K562 (cell line): Measurements from ENCODE around the gene MBL2. TPM values are rescaled to one million over a fixed set of nuclear protein-coding genes. Genes with fewer than 3 reads are reported as not detected.

Source experiments
- ATAC-seq: fragments of 200-7000 bp; cut with Tn5 transposase; 3 replicates; pipeline ENCODE4 v1.9.1; 2020; ENCODE audit warnings: moderate library complexity
- BruUV-seq: library from RNA; stranded (reverse); fragments of 400-500 nt; replicated peaks from 2 replicates; lab custom pipeline; 2021; lab: Mats Ljungman, UMichigan
- CTCF ChIA-PET: fragments of 300-600 bp; formaldehyde crosslinking; extraction: SDS; loops from one replicate; lab custom pipeline; 2021; ENCODE audit warnings: low intra/inter-chr PET ratio; lab: Yijun Ruan, JAX
- POLR2A ChIA-PET: fragments of 300-600, 350-650 bp; sonication (Branson Sonifier 250); formaldehyde crosslinking; extraction: SDS; loops from one replicate; lab custom pipeline; 2021; ENCODE audit warnings: antibody characterized with exemption, inconsistent platforms; lab: Yijun Ruan, JAX
- DNase-seq, 4 experiments: peaks; one replicate each; pipeline versions ENCODE4 v3.0.0 to v3.0.0-alpha.2; 2011 to 2018; ENCODE audit warnings: low spot score in 3 of 4, mixed read lengths in 3 of 4; ENCODE audit errors: extremely low read depth in 1 of 4
- FAIRE-seq: peaks from 2 replicates; lab custom pipeline; 2011; peaks lifted over from hg19 to GRCh38; lab: Jason Lieb, UNC
- H2AFZ ChIP-seq: 2 replicates; pipeline ENCODE4 v1.6.0; 2011; ENCODE audit warnings: low read depth, low read length, control low read depth, inconsistent platforms
- H3K27ac ChIP-seq: fragments of 200-600 bp; 3 replicates; pipeline ENCODE4 v1.8.0; 2011; ENCODE audit warnings: low read depth, mild to moderate bottlenecking, control low read depth, inconsistent platforms, low read length, moderate library complexity, mixed read lengths; ENCODE audit errors: extremely low read depth
- H3K27me3 ChIP-seq, 2 experiments: fragments of 300-600 bp in 1 of 2; 2 replicates in 1 of 2; 3 replicates in 1 of 2; pipeline versions ENCODE4 v1.6.0 to v1.8.0; 2011; ENCODE audit warnings: inconsistent platforms in 2 of 2, low read length in 2 of 2, mild to moderate bottlenecking in 1 of 2, mixed read lengths in 1 of 2, moderate library complexity in 1 of 2; ENCODE audit not compliant: control insufficient read depth in 2 of 2, insufficient read depth in 2 of 2
- H3K36me3 ChIP-seq: fragments of 300-600 bp; 3 replicates; pipeline ENCODE4 v1.8.0; 2011; ENCODE audit warnings: mild to moderate bottlenecking, low read length, inconsistent platforms; ENCODE audit not compliant: control insufficient read depth, insufficient read depth
- H3K4me1 ChIP-seq, 2 experiments: fragments of 200-600 bp in 1 of 2; replicated peaks in 1 of 2; 2 replicates in 1 of 2; 3 replicates in 1 of 2; pipeline versions ENCODE4 v1.5.1 to v1.8.0; 2011; ENCODE audit warnings: inconsistent platforms in 2 of 2, low read length in 2 of 2, mild to moderate bottlenecking in 1 of 2, mixed read lengths in 1 of 2, moderate library complexity in 1 of 2; ENCODE audit not compliant: control insufficient read depth in 2 of 2, insufficient read depth in 2 of 2
- H3K4me2 ChIP-seq: 2 replicates; pipeline ENCODE4 v1.6.1; 2011; ENCODE audit warnings: low read length, control low read depth, inconsistent platforms, mixed read lengths; ENCODE audit not compliant: insufficient read depth
- H3K4me3 ChIP-seq: fragments of 200-600 bp; sonication (generic), shearing (Covaris generic); 2 replicates; pipeline ENCODE4 v1.5.1; 2016; ENCODE audit warnings: control low read depth, inconsistent platforms
- H3K79me2 ChIP-seq: fragments of 200-600 bp; 3 replicates; pipeline ENCODE4 v1.8.0; 2011; ENCODE audit warnings: low read length, inconsistent platforms; ENCODE audit not compliant: control insufficient read depth, insufficient read depth
- H3K9ac ChIP-seq, 2 experiments: 2 replicates each; pipeline versions ENCODE4 v1.6.0 to v1.6.1; 2011; ENCODE audit warnings: low read depth in 2 of 2, low read length in 2 of 2, control low read depth in 1 of 2, inconsistent platforms in 1 of 2, mild to moderate bottlenecking in 1 of 2, mixed read lengths in 1 of 2; ENCODE audit not compliant: insufficient read depth in 1 of 2
- H3K9me1 ChIP-seq: one replicate; pipeline ENCODE4 v1.6.0; 2011; ENCODE audit warnings: inconsistent platforms, mild to moderate bottlenecking, low read length, moderate library complexity; ENCODE audit not compliant: control insufficient read depth, insufficient read depth
- H3K9me3 ChIP-seq: replicated peaks from 2 replicates; pipeline ENCODE4 v1.5.1; 2011; ENCODE audit warnings: low read depth, low read length, inconsistent platforms; ENCODE audit not compliant: control insufficient read depth, insufficient read depth
- H4K20me1 ChIP-seq: replicated peaks from 2 replicates; pipeline ENCODE4 v1.6.1; 2011; ENCODE audit warnings: low read length, inconsistent platforms, mixed read lengths; ENCODE audit not compliant: control insufficient read depth, insufficient read depth
- ATF3 ChIP-seq, 2 experiments: fragments of 450-650 bp in 1 of 2; sonication (generic) in 1 of 2; formaldehyde crosslinking in 1 of 2; IDR thresholded peaks in 1 of 2; conservative IDR thresholded peaks in 1 of 2; 2 replicates each; pipeline versions ENCODE4 v1.6.1 to v1.8.1; 2016 to 2023; ENCODE audit warnings: mild to moderate bottlenecking in 2 of 2, moderate library complexity in 2 of 2, inconsistent platforms in 1 of 2, missing genetic modification reagents in 1 of 2
- CGGBP1 ChIP-seq: fragments of 250-450 bp; sonication (Bioruptor Pico); IDR thresholded peaks from 2 replicates; pipeline ENCODE4 v1.9.0; 2021; ENCODE audit warnings: mild to moderate bottlenecking
- E4F1 ChIP-seq: fragments of 250-450 bp; sonication (Bioruptor Pico); IDR thresholded peaks from 2 replicates; pipeline ENCODE4 v1.5.0; 2021; ENCODE audit warnings: mild to moderate bottlenecking, borderline replicate concordance
- NCOA2 ChIP-seq, 2 experiments: fragments of 450-650 bp; IDR thresholded peaks; 2 replicates each; pipeline ENCODE4 v1.6.1; 2018; ENCODE audit warnings: mild to moderate bottlenecking in 2 of 2, moderate library complexity in 1 of 2; ENCODE audit not compliant: partially characterized antibody in 2 of 2
- NR4A1 ChIP-seq, 2 experiments: fragments of 250-450 bp in 1 of 2; fragments of 450-650 bp in 1 of 2; sonication (Bioruptor Pico) in 1 of 2; IDR thresholded peaks; 2 replicates each; pipeline versions ENCODE4 v1.4.0 to v1.6.1; 2016 to 2020; ENCODE audit warnings: mild to moderate bottlenecking in 2 of 2, missing compliant biosample characterization in 1 of 2, missing genetic modification characterization in 1 of 2, moderate library complexity in 1 of 2
- TAF9B ChIP-seq: fragments of 450-650 bp; IDR thresholded peaks from 2 replicates; pipeline ENCODE4 v1.6.1; 2018; ENCODE audit warnings: mild to moderate bottlenecking; ENCODE audit not compliant: partially characterized antibody
- TARDBP ChIP-seq: fragments of 450-650 bp; IDR thresholded peaks from 2 replicates; pipeline ENCODE4 v1.6.1; 2016
- XRCC3 ChIP-seq: fragments of 450-650 bp; IDR thresholded peaks from 2 replicates; pipeline ENCODE4 v1.6.1; 2017; ENCODE audit warnings: mild to moderate bottlenecking, moderate library complexity
- whole genome bisulfite sequencing: fragments of 100-300 bp; shearing (Covaris generic); methylation state at CpG from one replicate; pipeline ENCODE4 v1.1.6; 2016; ENCODE audit warnings: low coverage, mixed read lengths; ENCODE audit not compliant: insufficient coverage; ENCODE audit errors: missing lambda C conversion rate; 5-methylcytosine and 5-hydroxymethylcytosine counted together
- in situ Hi-C: fragments of 300-500 bp; cut with MboI; formaldehyde crosslinking; loops from 4 replicates; pipeline ENCODE4 v1.15.0; 2018; ENCODE audit warnings: inconsistent platforms, mixed read lengths
- intact Hi-C: fragments of 100-400 bp; cut with micrococcal nuclease; formaldehyde crosslinking; loops from 2 replicates; pipeline ENCODE4 v1.14.2; 2022
- polyA plus RNA-seq, 8 experiments: library from polyadenylated mRNA; depleted of rRNA in 4 of 8; stranded (reverse) in 5 of 8; unstranded in 3 of 8; fragments of >200 nt; fragmentation: Nextera tagmentation in 2 of 8; fragmentation: Illumina TruSeq in 1 of 8; extraction: Ambion mirVana in 2 of 8; extraction: Trizol in 1 of 8; gene quantifications; 2 replicates each; pipeline versions ENCODE4 v1.2.1 to v1.2.3, GENCODE V29; 2011 to 2014; ENCODE audit warnings: inconsistent platforms in 1 of 8, missing spikeins in 1 of 8
- total RNA-seq, 7 experiments: library from RNA; depleted of rRNA in 6 of 7; stranded (reverse); fragments of >200 nt in 6 of 7; fragmentation: Illumina TruSeq in 2 of 7; extraction: Trizol in 2 of 7; gene quantifications; 2 replicates each; pipeline versions ENCODE4 v1.2.1 to v1.2.3, GENCODE V29; 2011 to 2021; ENCODE audit warnings: low replicate concordance in 1 of 7

MBL2 gene
- total and polyA plus RNA-seq, 9 of the 15 experiments (the other 6 are each of a cell fraction or from before 2014, with no cell fraction given): not detected

DNA sequence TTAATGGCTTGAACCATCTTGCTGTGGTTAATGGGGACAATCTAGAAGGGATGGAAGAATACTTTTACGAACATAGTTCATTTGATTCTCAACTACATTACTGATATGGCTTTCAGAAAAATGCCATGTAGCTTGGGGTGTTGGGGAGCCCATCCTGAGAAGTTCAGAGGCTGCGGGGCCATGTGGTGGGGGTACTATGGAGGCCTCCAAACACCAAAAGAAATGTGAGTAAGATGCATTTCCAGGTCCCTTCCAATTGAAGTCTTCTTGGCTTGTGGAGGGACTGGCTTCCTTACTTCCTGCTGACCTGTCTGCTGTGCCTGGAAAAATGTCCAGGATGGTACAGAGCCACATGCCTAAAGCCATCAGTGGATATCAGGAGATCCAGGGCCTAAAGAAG lies 1.6 kb upstream of the MBL2 start:
- H3K4me1 ChIP-seq: no peaks in the 10 kb centered on the region
- no peaks in the 10 kb centered on the region for H3K9me1 ChIP-seq
- DNase-seq: no peak
- no peaks in the 10 kb centered on the region for H3K79me2 ChIP-seq
- H3K9me3 ChIP-seq: no peaks in the 10 kb centered on the region
- 0% methylated on average over 2 of the region's 2 CpGs for WGBS
- no peaks in the 10 kb centered on the region for H3K27me3 ChIP-seq
- ATAC-seq: no peak
- no peaks in the 10 kb centered on the region for H3K36me3 ChIP-seq
- intact Hi-C loops: no loop called here
- no TSS peak for BruUV-seq
- no peak overlapping the region for H3K4me2 ChIP-seq
- H3K4me3 ChIP-seq: no peak overlapping the region
- no peak for FAIRE-seq
- POLR2A ChIA-PET: no interaction called here
- no peaks in the 10 kb centered on the region for H4K20me1 ChIP-seq
- no peak overlapping the region for H3K9ac ChIP-seq
- H2AFZ ChIP-seq: no peak overlapping the region
- in situ Hi-C loops: no loop called here
- H3K27ac ChIP-seq: no peak overlapping the region
- CTCF ChIA-PET: no interaction called here
- TF ChIP-seq CGGBP1 (CRISPR knock-in tag): no peak
- TF ChIP-seq NCOA2 (IDR thresholded peaks at IDR 0.05; ENCODE audit: partially characterized antibody in 2 of 2): no peak
- no peak for TF ChIP-seq ATF3 (IDR thresholded peaks at IDR 0.05)
- TF ChIP-seq ATF3 (CRISPR knock-in tag; conservative IDR thresholded peaks at IDR 0.05): no peak
- TF ChIP-seq TAF9B: no peak
- no peak for TF ChIP-seq TARDBP
- no peak for TF ChIP-seq NR4A1 (CRISPR knock-in tag; IDR thresholded peaks at IDR 0.05)
- TF ChIP-seq NR4A1 (tag; IDR thresholded peaks at IDR 0.05): no peak
- no peak for TF ChIP-seq XRCC3
- no peak for TF ChIP-seq E4F1 (CRISPR knock-in tag)
